A172 (cell line): ENCODE measurements around the gene PRXL2A. TPM values are rescaled to one million over a fixed set of nuclear protein-coding genes. Genes with fewer than 3 reads are reported as not detected.
A peak's percentile ranks its signal among the peaks of the same experiment; 100 is the strongest.

Experiments used
- DNase-seq: peaks from one replicate; pipeline ENCODE4 v3.0.0-alpha.2; 2015; ENCODE audit warnings: low spot score
- total RNA-seq: library from RNA; depleted of rRNA; stranded (reverse); fragments of >200 nt; shearing (Covaris generic); gene quantifications from 2 replicates; pipeline ENCODE4 v1.2.3, GENCODE V29; 2014

The PRXL2A gene
- total RNA-seq, 1 experiment from 2014 or later: 31.4 TPM

DNA sequence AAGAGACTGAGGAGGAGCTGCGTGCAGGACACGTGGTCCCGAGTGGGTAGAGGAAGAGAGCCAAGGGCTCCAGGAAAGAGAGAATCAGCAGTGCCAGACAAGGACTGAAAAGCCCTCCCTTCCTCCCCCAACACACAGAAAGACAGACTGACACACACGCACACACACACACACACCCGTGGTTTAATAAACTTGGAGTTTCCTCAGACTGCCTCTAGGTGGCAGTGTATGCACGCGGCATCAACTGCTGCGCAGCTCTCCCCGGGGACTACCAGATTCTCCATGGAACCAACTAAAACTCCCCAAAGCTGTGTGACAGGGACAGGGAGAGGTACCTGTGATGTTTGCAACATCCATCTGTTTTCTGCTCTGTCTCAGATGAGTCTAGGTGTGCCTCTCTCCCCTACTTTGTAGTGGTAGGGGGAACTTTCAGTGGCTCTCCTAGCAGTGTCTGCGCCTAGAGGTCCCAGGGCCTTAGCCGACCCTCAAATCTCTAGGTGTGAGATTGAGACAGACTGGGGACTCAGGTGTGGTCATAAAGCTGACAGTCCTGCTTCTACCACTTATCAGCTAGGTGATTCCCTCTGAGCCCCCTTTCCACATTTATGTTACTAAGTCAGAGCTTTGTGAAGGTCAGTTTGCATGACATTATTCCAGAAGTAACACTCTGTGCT, 36.4 kb downstream of the PRXL2A start:
- peak; percentile 76 for DNase-seq

DNA sequence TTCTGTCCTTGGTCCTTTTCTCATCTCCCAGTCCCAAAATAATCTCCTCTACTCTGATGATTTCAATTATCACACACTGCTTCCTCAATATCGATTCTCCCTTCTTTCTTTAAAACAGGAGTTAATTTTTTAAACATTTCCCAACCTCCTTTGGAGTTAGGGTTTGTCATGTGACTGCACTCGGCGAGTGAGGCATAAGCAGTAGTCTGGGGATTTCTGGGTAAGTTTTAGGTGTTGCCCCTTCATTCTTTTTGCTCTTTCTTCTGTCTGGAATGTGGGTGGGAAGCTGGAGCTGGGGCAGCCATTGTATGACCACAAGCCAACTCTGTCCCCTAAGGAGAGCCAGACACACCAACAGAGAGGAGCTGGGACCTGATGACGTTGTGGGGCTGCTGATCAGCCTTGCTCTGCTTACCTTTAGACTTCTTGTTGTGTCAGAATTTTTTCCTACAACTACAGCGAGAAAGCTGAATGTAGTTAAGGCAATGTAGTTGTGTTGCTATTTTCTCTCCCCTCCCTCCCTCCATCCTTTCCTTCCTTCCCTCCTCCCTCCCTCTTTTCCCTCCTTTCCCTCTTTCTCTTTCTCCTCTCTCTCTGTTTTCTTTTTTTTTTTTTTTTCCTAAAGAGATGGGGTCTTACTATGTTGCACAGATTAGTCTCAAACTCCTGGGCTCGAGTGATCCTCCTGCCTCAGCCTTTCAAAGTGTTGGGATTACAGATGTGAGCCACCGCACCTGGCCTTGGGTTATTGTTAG, 39.3 kb downstream of the PRXL2A start:
- no peak for DNase-seq

DNA sequence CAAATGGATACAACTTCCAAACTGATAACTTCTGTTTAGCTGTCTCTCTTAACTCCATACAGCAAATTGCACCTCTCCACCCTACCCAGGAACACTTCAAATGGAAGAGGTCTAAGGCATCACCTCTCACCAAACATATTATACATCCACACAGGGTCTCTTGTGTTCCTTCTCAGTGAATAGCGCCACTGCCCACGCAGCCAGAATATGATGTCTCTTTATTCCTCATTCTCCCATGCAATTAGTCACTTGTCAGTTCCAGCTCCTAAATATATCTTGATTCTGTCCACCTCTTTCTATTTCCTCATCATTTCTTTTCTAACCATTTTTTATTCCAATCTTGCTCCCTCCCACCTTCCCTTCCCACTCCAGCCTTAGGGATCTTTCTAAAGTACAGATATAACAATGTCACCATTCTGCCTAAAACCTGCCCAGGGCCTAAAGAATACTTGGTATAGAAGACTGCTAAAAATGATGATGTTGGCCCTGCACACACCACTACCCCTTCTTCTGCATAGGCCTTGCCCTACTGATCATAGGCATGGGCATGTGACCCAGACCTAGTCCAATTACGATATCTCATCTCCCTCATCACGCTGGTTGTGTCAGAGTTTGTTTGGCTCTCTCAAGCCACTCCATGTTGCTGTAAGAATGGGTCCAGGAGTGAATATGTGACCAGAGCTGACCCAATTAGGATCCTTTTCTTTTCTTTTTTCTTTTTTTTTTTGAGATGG, 40.0 kb downstream of the PRXL2A start:
- DNase-seq: no peak

DNA sequence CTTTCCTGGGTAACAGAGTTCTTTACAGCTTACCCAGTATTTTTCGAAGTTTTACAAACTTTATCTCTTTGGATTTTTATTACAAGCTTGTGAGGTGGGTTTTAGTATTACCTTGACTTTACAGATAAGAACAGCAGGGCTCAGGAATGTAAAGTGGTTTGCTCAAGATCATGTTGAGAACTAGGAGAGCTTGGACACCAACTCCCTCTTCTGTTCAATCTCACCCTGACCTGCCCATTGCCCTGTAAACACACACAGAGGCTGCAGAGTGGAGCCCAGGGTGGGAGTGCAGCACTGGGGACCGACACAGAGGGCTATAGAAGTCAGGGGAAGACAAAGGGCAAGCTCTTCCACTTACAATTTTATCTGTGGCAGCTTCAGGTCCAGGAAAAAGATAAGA, 41.2 kb downstream of the PRXL2A start:
- DNase-seq: no peak

DNA sequence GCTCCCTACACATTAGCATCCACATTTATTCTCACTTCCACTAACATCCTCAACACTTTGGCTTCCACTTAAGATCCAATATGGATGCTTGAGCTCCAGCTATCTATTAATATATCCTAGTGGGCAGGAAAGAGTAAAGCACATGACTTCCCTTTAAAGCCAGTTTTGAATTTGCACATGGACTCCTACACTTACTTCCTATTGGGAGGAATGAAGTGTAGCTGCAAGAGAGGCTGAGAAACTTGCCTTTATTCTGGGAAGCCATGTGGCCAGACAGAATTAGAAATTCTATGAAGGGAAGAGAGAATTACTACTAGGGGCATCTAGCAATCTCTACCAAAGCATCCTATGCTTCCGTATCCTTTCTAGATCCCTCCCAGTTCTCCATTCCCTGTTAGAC, 42.8 kb downstream of the PRXL2A start:
- no peak for DNase-seq

DNA sequence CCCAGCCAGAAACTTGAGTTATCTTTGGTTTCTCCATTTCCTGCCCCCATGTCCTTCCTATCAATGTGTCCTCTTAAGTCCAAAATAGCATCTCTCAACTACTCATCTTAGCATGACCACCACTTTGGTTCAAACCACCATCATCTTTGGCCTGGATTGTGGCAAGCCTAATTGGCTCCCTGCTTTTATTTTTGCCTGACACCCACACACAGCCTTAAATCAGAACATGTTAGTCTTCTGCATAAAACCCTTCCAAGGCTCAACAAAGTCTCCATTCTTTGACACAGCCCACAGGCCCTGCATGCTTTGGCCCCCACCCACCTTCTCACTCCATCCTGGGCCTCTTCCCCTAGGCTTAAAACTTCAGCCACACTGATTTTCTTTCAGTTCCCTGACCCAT, 43.7 kb downstream of the PRXL2A start:
- no peak for DNase-seq

DNA sequence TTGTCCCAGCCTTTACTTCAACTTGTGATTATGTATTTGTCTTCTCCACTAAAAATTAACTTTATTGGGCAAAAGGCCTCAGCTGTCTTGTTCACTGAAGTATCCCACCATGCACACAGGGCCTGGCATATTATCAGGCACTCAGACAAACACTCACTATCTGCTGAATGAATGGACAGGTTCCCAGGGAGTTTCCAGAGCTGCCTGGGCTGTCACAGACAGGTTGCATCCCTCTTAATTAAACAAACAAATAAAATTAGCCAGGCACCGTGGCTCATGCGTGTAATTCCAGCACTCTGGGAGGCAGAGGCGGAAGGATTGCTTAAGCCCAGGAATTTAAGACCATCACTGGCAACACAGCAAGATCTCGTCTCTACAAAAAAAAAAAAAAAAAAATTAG, 44.3 kb downstream of the PRXL2A start:
- no peak for DNase-seq

DNA sequence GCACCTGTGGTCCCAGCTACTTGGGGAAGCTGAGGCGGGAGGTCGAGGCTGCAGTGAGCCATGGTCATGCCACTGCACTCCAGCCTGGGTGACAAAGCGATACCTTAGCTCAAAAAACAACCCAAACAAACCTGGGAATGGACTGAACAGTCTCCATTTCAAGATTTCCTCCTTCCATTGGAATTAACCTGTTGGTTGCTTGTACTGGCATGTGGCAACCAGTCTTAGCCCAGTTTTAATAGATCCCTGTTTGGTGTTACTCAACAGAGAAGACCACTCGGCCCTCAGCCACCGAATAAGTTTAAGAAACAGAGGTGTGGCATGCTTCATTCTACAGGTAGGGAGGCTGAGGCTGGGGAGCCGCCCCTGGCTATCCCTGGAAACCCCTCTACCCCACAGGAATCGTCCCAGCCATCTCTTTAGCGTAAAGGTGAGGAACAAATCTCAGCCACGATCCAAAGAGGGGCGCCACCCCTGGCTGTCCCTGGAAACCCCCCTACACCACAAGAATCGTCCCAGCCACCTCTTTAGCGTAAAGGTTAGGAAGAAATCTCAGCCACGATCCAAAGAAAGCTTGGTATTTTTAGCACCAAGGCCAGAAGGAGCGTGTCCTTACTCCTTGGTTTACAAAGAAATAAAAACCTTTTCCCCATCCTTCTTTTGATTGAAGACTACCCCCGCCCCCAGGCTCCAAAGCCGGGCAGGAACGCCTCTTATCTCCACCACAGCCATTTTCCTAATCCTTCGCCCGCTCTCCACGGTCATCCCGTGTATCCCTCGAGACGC, 44.9 kb downstream of the PRXL2A start:
- peak; percentile 17 for DNase-seq

DNA sequence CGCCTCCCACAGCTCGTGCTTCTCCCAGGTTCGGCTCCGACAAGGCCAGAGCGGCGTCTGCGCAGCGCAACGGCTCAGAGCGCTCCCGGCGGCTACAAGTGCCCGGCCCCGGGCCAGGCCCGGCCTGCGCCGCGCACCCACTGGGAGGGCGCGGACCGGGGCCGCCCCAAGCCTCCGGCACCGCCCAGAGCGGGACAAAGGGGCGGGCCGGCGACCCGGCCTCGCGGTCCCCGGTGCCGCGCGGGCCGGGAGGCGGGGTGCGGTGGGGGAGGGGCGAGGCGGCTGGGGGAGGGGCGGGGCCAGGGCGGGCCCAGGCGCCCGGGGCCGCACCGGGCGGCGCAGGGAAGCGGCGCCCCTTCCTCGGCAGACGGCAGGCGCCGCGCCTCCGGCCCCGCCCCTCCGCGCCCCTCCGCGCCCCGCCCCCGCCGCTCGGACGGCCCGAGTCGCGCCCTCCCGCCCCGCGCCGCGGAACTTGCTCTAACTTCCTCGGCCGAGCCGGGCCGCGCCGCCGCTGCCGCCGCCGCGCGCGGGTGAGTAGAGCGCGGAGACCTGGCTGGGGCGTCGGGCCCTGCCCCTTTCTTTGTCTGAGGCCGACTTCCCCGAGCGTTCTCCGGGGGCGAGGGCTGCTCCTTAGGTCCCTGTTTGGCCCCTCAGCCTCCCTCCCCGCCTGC, 45.6 kb downstream of the PRXL2A start, which contains the start of gene TSPAN14:
TSS of gene TSPAN14 (plus strand) at position 469 of the 671 bp plus-strand sequence. CDS start 34,924 bp downstream, outside the sequence.
- peak; percentile 40 for DNase-seq

DNA sequence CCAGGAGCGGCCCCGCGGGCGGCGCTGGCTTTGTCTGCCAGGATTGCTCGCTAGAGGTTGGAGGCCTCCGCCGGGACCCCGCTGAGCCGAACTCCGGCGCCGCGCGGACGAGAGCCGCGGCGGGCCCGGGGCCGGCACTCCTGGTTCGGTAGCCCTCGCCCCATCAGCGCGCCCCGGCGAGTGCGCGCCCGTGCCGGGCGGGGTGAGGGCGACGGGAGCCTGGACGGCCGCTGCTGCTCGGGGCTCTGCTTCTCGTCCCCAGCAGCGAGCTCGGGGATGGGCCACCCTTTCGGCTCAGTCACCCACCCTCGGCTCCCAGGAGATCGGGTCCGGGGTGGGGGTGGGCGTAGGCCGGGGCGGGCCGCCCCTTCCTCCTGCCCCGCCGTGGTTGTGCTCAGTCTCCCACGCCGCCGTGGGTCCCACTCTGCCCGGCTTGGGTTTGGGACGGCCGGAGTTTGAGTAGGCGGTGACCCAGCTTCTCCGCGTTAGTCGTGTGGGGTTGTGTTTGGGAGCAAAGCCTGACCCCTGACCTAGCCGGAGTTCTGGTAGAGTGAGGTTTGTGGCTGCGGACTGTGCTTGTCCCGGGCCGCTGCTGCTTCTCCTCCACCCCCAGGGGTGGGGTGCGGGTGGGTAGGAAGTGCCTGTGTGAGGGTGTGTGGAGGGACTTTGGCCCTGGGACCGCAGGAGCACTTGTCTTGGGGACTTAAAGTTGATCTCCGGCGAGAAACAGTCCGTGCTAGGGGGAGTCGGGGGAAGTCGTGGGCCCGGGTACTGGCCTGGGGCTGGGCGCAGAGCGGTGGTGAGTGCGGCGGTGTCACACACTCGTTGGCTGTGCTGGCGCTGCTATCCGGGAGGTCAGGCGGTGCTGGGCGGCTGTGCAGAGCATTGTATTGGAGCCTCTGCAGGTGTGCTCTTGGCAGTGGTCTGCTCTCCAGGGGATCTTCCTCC, 46.4 kb downstream of the PRXL2A start:
- DNase-seq: peak; percentile 17

DNA sequence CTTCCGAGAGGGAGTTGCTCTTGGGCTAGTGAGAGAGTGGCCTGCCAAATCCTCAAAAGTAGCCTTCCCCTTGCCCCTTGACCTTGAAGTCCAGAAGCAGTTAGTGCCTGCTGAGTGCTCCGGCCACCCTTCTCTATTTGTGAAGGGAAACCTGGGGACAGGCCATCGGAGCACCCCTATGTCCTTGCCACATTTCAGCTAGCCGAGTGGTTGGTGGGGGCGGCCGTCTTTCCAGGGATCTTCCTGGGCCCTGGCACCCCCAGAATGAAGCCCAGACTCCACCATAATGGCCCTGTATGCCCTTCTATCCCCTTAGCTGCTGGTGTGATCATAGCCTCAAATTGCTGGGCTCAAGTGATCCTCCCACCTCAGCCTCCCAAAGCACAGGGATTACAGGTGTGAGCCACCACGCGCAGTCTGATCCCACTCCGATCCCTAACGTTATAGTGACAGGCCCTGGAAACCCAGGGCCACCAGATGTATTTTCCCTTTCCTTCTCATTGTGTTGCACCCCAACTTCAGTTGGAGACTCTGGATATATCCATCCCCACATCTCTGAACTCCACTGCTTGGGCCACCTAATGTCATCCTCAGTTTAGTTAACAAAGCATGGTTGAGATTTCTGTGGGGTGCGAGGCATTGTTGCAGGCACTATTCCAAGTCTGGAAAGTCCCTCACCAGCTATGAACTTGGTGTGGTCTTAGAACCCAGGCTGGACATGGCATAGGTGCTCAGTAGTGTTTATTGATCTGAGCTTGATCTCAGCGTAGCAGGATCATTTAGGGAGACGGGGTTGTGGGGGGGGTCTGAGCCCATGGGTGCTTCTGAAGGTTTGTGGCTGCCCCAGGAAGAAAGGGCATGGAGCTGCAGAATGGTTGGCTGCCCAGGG, 47.4 kb downstream of the PRXL2A start:
- DNase-seq: no peak

DNA sequence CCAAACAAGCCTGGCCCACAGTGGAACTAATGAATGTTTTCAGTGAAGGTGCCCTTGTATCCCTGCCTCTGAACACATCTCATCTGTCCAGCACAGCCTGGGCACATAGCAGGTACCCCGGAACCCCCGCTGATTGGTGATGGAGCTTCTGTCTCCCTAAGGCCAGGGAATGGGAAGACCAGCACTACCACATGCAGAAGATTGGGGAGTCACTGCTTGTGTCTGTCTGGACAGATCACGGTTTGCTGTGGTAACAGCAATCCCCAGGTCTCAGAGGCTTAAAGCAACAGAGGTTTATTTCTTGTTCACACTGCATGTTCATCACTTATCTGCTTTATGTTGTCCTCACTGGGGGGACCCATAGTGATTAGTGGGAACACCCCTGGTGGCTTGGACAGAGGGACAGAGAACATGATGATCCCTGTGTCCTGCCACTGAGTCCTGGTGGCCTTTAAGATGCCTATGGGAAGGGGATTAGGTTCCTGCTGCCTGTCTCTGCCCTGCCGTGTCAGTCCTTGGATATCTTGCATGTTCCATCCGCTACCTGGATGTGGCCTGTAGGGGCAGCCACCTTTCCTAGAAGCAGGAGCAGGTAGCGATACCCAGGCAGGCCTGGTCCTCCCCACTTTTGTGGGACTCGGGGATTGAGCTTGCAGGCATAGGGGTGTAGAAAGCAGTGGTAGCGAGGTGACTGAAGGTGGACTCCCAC, 49.4 kb downstream of the PRXL2A start:
- DNase-seq: no peak

DNA sequence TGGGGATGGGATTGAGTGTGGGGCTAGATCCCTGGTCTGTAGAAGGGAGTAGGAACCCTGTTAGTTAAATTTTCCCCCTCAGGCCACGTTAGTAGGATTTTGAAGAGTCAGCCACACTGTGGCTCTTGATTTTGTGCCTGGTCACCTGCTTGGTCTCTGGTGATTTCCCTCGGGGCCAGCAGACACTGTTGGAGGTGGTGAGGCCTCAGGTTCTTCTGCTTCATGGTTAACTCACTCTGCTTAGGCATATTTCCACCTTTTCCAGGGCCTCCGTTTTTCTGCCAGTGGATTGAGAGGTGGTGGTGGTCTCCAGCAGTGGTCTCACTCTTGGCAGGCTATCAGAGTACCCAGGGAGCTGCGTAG, 49.9 kb downstream of the PRXL2A start:
- no peak for DNase-seq

DNA sequence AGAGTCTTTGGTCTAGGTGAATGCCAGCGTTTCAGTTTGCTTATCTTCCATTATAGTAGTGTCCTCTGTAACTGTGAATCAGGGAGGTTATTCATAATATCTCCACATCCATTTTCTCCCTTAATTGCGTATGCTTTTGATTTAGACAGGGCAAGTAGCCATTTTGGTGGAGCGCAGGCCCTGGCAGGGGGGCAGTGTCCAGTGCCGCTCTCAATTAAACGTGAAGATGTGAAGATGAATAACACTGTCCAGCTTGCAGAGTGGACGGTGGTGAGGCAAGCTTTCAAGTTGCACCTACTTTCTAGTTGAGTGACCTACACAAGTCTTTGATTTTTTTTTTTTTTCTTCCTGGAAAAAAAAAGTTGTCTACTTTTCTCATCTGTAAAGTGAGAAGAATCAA, 50.3 kb downstream of the PRXL2A start:
- DNase-seq: no peak

DNA sequence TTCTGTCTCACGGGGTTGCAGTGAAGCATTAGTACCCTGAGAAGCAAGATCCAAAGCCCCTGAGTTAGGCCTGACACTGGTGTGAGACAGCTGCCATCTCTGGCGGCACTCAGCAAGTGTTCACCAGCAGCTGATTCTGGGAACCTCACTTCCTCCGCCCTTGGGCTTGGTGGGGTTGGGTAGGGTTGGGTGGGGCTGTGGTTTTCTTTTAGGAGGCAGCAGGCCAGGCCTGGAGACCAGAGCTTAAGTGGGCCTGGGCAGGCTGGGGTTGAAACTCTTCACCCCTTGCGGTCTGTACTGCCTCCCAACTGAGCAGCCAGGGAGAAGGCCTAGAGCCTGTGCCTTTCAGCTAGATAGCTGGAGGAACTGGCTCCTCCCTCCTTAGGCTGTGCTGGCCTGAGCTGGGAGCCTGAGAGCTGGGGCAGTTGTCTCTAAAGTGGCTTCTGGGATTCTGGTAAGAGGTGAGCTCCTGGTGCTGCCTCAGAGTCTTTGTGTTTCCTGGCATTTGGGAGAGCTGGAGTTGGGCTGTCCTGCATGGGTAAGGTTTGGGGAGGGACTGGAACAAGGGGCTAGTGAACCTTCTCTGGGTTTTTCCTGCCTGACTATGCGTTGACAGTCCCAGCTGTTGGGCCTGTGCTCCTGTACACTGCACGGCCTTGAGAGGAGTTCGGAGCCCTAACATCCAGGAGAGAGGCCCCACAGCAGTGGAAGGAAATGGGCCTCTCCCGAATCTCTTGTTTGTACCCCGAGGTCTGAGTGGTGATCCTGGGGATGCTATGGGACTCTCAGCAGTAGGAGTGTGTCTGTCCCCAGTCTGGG, 50.9 kb downstream of the PRXL2A start:
- DNase-seq: peak; percentile 92

DNA sequence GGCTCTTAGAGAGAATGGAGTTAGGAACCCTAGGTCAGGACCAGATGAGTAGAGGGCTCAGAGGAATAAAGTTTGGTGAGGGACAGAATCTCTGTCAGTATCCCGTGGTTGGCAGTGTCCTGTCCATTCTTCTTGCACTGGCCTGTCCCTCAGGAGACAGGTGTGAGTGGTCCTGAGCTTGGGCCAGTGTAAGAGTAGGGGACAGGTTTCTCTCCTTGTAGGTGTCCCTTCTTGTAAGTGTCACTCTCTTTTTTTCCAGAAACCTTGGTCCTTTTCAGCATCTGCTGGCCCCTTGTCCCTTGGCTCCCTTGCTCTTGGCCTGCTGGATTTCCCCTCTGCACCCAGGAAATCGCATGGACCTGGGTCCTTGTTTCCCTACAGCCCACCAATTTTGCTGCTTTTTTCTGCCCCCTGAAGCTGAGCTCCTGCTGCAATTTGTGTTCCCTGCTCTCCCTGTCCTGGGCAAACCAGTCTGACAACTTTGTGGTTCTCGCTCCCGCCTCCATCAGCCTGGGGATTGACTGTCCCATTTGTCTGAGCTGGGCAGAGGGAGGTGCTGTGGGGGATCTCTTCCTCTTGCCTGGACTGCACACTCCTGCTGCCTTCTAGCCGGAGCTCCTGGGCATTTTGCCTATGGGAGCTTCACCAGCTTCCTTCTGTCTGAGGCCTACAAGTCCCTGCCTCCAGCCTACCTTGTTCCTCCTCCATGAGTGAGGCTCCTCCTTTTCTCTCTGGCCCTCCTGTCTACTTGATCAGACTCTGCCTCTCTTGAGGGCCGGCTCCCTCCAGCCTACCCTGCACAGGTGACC, 52.3 kb downstream of the PRXL2A start:
- DNase-seq: peak; percentile 19
